GM12891 (cell line): ENCODE measurements around the gene TSPAN9.

Source experiments
- POLR2A ChIP-seq: IDR thresholded peaks from 2 replicates; pipeline ENCODE4 v1.6.1; 2011; ENCODE audit warnings: low read depth, low read length, control low read depth
- POLR2AphosphoS5 ChIP-seq: IDR thresholded peaks from 2 replicates; pipeline ENCODE4 v1.6.1; 2011; ENCODE audit warnings: low read depth, low read length, control low read depth
- TAF1 ChIP-seq: IDR thresholded peaks from 2 replicates; pipeline ENCODE4 v1.6.1; 2011; ENCODE audit warnings: low read depth, low read length, control low read depth

GRCh38 chr12:3041558-3042164, 35.5 kb upstream of the TSPAN9 start:
- TF ChIP-seq POLR2A (no peak), POLR2AphosphoS5 (no peak), TAF1 (no peak)
